H1 (cell line): ENCODE results near the gene SUPT20H. TPM values are rescaled to one million over a fixed set of nuclear protein-coding genes. Genes with fewer than 3 reads are reported as not detected.

Experiments
- CTCF ChIA-PET: fragments of 300-600 bp; sonication (Branson Sonifier 250); formaldehyde crosslinking; loops from one replicate; lab custom pipeline; 2021; ENCODE audit not compliant: partially characterized antibody; lab: Charles Lee
- POLR2A ChIA-PET: fragments of 300-600 bp; sonication (Branson Sonifier 250); formaldehyde crosslinking; loops from one replicate; lab custom pipeline; 2021; ENCODE audit warnings: inconsistent platforms; ENCODE audit not compliant: partially characterized antibody; lab: Charles Lee
- DNase-seq, 2 experiments: peaks; one replicate each; pipeline versions ENCODE4 v3.0.0 to v3.0.0-alpha.2; 2010 to 2022; ENCODE audit warnings: low spot score in 2 of 2, low read depth in 1 of 2, mixed read lengths in 1 of 2
- FAIRE-seq: peaks from 2 replicates; lab custom pipeline; 2011; peaks lifted over from hg19 to GRCh38; lab: Jason Lieb, UNC
- H2AFZ ChIP-seq: 2 replicates; pipeline ENCODE4 v1.8.1; 2012; ENCODE audit warnings: low read length, inconsistent platforms
- H2AK5ac ChIP-seq: 2 replicates; pipeline ENCODE4 v1.6.1; 2013; ENCODE audit warnings: low read depth, low read length
- H2BK120ac ChIP-seq: replicated peaks from 2 replicates; pipeline ENCODE3; 2013; ENCODE audit warnings: low read depth, low read length, inconsistent platforms
- H2BK12ac ChIP-seq: 2 replicates; pipeline ENCODE4 v1.6.1; 2013; ENCODE audit warnings: low read depth, low read length
- H2BK15ac ChIP-seq: 2 replicates; pipeline ENCODE4 v1.6.1; 2013; ENCODE audit warnings: low read length
- H2BK20ac ChIP-seq: 2 replicates; pipeline ENCODE4 v1.6.1; 2013; ENCODE audit warnings: low read length
- H2BK5ac ChIP-seq: 2 replicates; pipeline ENCODE4 v1.6.1; 2013; ENCODE audit warnings: low read depth, low read length
- H3K14ac ChIP-seq: 2 replicates; pipeline ENCODE4 v1.6.1; 2013; ENCODE audit warnings: inconsistent platforms; ENCODE audit not compliant: insufficient read length
- H3K18ac ChIP-seq: 2 replicates; pipeline ENCODE4 v1.6.1; 2013; ENCODE audit warnings: low read length; ENCODE audit errors: extremely low read depth
- H3K23ac ChIP-seq: 2 replicates; pipeline ENCODE4 v1.6.1; 2013; ENCODE audit warnings: inconsistent platforms; ENCODE audit not compliant: insufficient read length
- H3K23me2 ChIP-seq: 2 replicates; pipeline ENCODE4 v1.6.1; 2013; ENCODE audit warnings: low read depth, low read length
- H3K27ac ChIP-seq: 2 replicates; pipeline ENCODE4 v1.6.1; 2011; ENCODE audit warnings: low read depth, low read length, inconsistent platforms
- H3K27me3 ChIP-seq, 4 experiments: replicated peaks in 1 of 4; 1 replicate in 1 of 4; 2 replicates in 3 of 4; pipeline versions ENCODE4 v1.6.1 to v1.8.1; 2011 to 2013; ENCODE audit warnings: low read length in 3 of 4, mild to moderate bottlenecking in 3 of 4, inconsistent platforms in 2 of 4, mixed read lengths in 2 of 4, moderate library complexity in 1 of 4; ENCODE audit not compliant: control insufficient read depth in 3 of 4, insufficient read depth in 3 of 4; ENCODE audit errors: extremely low read depth in 1 of 4
- H3K36me3 ChIP-seq, 4 experiments: 2 replicates each; pipeline versions ENCODE4 v1.6.1 to v1.8.1; 2011 to 2013; ENCODE audit warnings: mild to moderate bottlenecking in 4 of 4, low read length in 3 of 4, moderate library complexity in 2 of 4, control low read depth in 1 of 4, inconsistent platforms in 1 of 4; ENCODE audit not compliant: insufficient read depth in 4 of 4, control insufficient read depth in 2 of 4
- H3K4ac ChIP-seq: replicated peaks from 2 replicates; pipeline ENCODE3; 2013; ENCODE audit warnings: low read length, low read depth, mixed read lengths, inconsistent platforms; ENCODE audit not compliant: insufficient read length
- H3K4me1 ChIP-seq, 4 experiments: replicated peaks in 1 of 4; 1 replicate in 1 of 4; 2 replicates in 3 of 4; pipeline versions ENCODE4 v1.6.1 to v1.8.1; 2011 to 2013; ENCODE audit warnings: low read length in 3 of 4, inconsistent platforms in 2 of 4, mixed read lengths in 1 of 4; ENCODE audit not compliant: insufficient read depth in 4 of 4, control insufficient read depth in 3 of 4
- H3K4me2 ChIP-seq, 2 experiments: 2 replicates each; pipeline versions ENCODE4 v1.6.1 to v1.8.1; 2011 to 2013; ENCODE audit warnings: low read depth in 2 of 2, low read length in 2 of 2, control low read depth in 1 of 2, inconsistent platforms in 1 of 2, mild to moderate bottlenecking in 1 of 2; ENCODE audit not compliant: insufficient read depth in 1 of 2
- H3K4me3 ChIP-seq, 4 experiments: fragments of 200-600, 300-600 bp in 1 of 4; sonication (generic), shearing (Covaris generic), sonication (Bioruptor Twin) in 1 of 4; 2 replicates each; pipeline versions ENCODE4 v1.5.1 to v1.8.1; 2011 to 2016; ENCODE audit warnings: low read length in 4 of 4, low read depth in 3 of 4, control low read depth in 2 of 4, inconsistent platforms in 2 of 4, mild to moderate bottlenecking in 2 of 4, mixed read lengths in 1 of 4, moderate library complexity in 1 of 4; ENCODE audit not compliant: insufficient read depth in 2 of 4; ENCODE audit errors: extremely low read depth in 1 of 4
- H3K56ac ChIP-seq: replicated peaks from 2 replicates; pipeline ENCODE3; 2013; ENCODE audit warnings: low read depth, mild to moderate bottlenecking, mixed read lengths, low read length, inconsistent platforms; ENCODE audit not compliant: insufficient read length
- H3K79me1 ChIP-seq: 2 replicates; pipeline ENCODE4 v1.6.1; 2013; ENCODE audit warnings: low read depth, low read length, control low read depth
- H3K79me2 ChIP-seq, 2 experiments: 2 replicates each; pipeline versions ENCODE4 v1.6.1 to v1.8.1; 2012 to 2013; ENCODE audit warnings: low read length in 2 of 2, mild to moderate bottlenecking in 2 of 2, inconsistent platforms in 1 of 2; ENCODE audit not compliant: insufficient read depth in 2 of 2, control insufficient read depth in 1 of 2
- H3K9ac ChIP-seq, 4 experiments: replicated peaks in 1 of 4; 1 replicate in 1 of 4; 2 replicates in 3 of 4; pipeline versions ENCODE4 v1.6.1 to v1.8.1; 2011 to 2013; ENCODE audit warnings: low read depth in 3 of 4, low read length in 3 of 4, control low read depth in 2 of 4, mild to moderate bottlenecking in 2 of 4, moderate library complexity in 2 of 4, inconsistent platforms in 1 of 4; ENCODE audit errors: extremely low read depth in 1 of 4
- H3K9me3 ChIP-seq, 2 experiments: 2 replicates each; pipeline versions ENCODE4 v1.6.1 to v1.8.1; 2012 to 2013; ENCODE audit warnings: mild to moderate bottlenecking in 2 of 2, moderate library complexity in 2 of 2, control low read depth in 1 of 2, inconsistent platforms in 1 of 2, low read depth in 1 of 2, low read length in 1 of 2, mixed read lengths in 1 of 2; ENCODE audit not compliant: insufficient read depth in 2 of 2
- H4K20me1 ChIP-seq, 2 experiments: replicated peaks in 1 of 2; 2 replicates each; pipeline versions ENCODE3 to v1.8.1; 2011 to 2013; ENCODE audit warnings: inconsistent platforms in 2 of 2, low read length in 2 of 2, mild to moderate bottlenecking in 1 of 2; ENCODE audit not compliant: insufficient read depth in 2 of 2, control insufficient read depth in 1 of 2
- H4K5ac ChIP-seq: 2 replicates; pipeline ENCODE4 v1.6.1; 2013; ENCODE audit warnings: low read length, low read depth, mixed read lengths, inconsistent platforms; ENCODE audit not compliant: insufficient read length
- H4K8ac ChIP-seq: 2 replicates; pipeline ENCODE4 v1.8.0; 2013; ENCODE audit warnings: mild to moderate bottlenecking, moderate library complexity, low read length, inconsistent platforms; ENCODE audit not compliant: insufficient read depth; ENCODE audit errors: extremely low read depth
- H4K91ac ChIP-seq: replicated peaks from 2 replicates; pipeline ENCODE3; 2013; ENCODE audit warnings: low read length, mixed read lengths, inconsistent platforms; ENCODE audit not compliant: insufficient read length
- SIRT6 ChIP-seq: IDR thresholded peaks from one replicate; pipeline ENCODE4 v1.7.1; 2012; ENCODE audit warnings: low read length, inconsistent platforms
- WGBS, 2 experiments: shearing (Covaris generic) in 1 of 2; methylation state at CpG; one replicate each; pipeline versions ENCODE4 v1.1.6 to v1.1.7; 2013 to 2015; ENCODE audit warnings: low lambda C conversion rate in 2 of 2, mixed read lengths in 2 of 2, inconsistent platforms in 1 of 2, low coverage in 1 of 2, missing lambda C conversion rate in 1 of 2; ENCODE audit not compliant: insufficient replicate concordance in 2 of 2, insufficient coverage in 1 of 2, insufficient read length in 1 of 2; ENCODE audit errors: extremely low coverage in 1 of 2, missing lambda C conversion rate in 1 of 2; 5-methylcytosine and 5-hydroxymethylcytosine counted together
- polyA plus RNA-seq, 7 experiments: library from polyadenylated mRNA; depleted of rRNA in 3 of 7; stranded (reverse) in 5 of 7; unstranded in 2 of 7; fragments of >200 nt in 5 of 7; fragments of 200-250 nt in 2 of 7; gene quantifications; 1 replicate in 5 of 7; 2 replicates in 1 of 7; 4 replicates in 1 of 7; pipeline versions ENCODE4 v1.2.1 to v1.2.3, GENCODE V29; 2011 to 2013; ENCODE audit warnings: missing spikeins in 2 of 7, mixed read lengths in 2 of 7
- total RNA-seq: library from RNA; stranded (reverse); fragmentation: NEBNext Ultra II Directional; extraction: Animal tissue kit (Norgen Biotek cat#: 25700); gene quantifications from 2 replicates; pipeline ENCODE4 v1.2.1, GENCODE V29; 2021

The SUPT20H gene
- total and polyA plus RNA-seq, 2 of the 8 experiments (the other 6 are each of a cell fraction or from before 2014, with no cell fraction given) = 69.2 to 75.1 TPM

- no peak for FAIRE-seq
- H4K5ac ChIP-seq = no peak overlapping the region
- no peaks in the 10 kb centered on the region for H3K9me3 ChIP-seq
Measured at GRCh38 chr13:37087486-37087885, 28.0 kb upstream of the SUPT20H start.

More at GRCh38 chr13:37087486-37087885, 28.0 kb upstream of the SUPT20H start:
- Histone ChIP-seq H4K20me1 (no peaks in the 10 kb centered on the region), H2AFZ (no peak overlapping the region), H3K79me2 (no peaks in the 10 kb centered on the region), H3K4me3 (no peak overlapping the region), H3K79me1 (no peaks in the 10 kb centered on the region), H2AK5ac (no peak overlapping the region), H3K23me2 (no peaks in the 10 kb centered on the region), H2BK120ac (no peak overlapping the region), H3K14ac (no peak overlapping the region), H3K23ac (no peak overlapping the region), H2BK5ac (no peak overlapping the region), H4K8ac (no peak overlapping the region), H3K27ac (no peak overlapping the region), H2BK20ac (no peak overlapping the region), H3K56ac (no peak overlapping the region), H3K36me3 (no peaks in the 10 kb centered on the region), H3K4me2 (no peak overlapping the region), H3K27me3 (no peaks in the 10 kb centered on the region), H2BK15ac (no peak overlapping the region), H3K9ac (no peak overlapping the region), H4K91ac (no peak overlapping the region), H3K18ac (no peak overlapping the region), H2BK12ac (no peak overlapping the region), H3K4me1 (no peaks in the 10 kb centered on the region), H3K4ac (no peak overlapping the region)
- CTCF ChIA-PET = no interaction called here
- DNase-seq = no peak
- POLR2A ChIA-PET = no interaction called here
- no peak for TF ChIP-seq SIRT6
- WGBS, 2 experiments = 79% methylated on average over 2 of the region's 2 CpGs; no CpG with 5 or more reads in 1 of the 2 experiments
